ENCODE data around the gene KCNG2. TPM values are rescaled to one million over a fixed set of nuclear protein-coding genes. Genes with fewer than 3 reads are reported as not detected.

The KCNG2 gene
- total and polyA plus RNA-seq, 4 donors: 0.03 to 0.23 (median 0.08) TPM; not detected in 1

GRCh38 chr18:79896738-79897137 lies 99.0 kb downstream of the KCNG2 start:
- Histone ChIP-seq H3K36me3 (ENCODE audit: control insufficient read depth in 4 of 4, insufficient read depth in 3 of 4, low read depth in 1 of 4, low read length in 3 of 4) (no peaks in the 10 kb centered on the region), H3K9me3 (ENCODE audit: control insufficient read depth in 4 of 4, low read length in 3 of 4) (peaks cover 17 to 46% (median 34%) of the 10 kb centered on the region in 4 donors), H3K4me3 (ENCODE audit: low read depth in 1 of 3, low read length in 3 of 3) (no peak overlapping the region), H3K9ac (ENCODE audit: low read depth in 1 of 2, low read length in 2 of 2) (no peak overlapping the region), H3K27me3 (ENCODE audit: control insufficient read depth in 4 of 4, insufficient read depth in 4 of 4, low read length in 3 of 4) (no peaks in the 10 kb centered on the region), H3K27ac (ENCODE audit: low read depth in 1 of 2, low read length in 2 of 2) (no peak overlapping the region), H3K4me1 (ENCODE audit: control insufficient read depth in 4 of 4, insufficient read depth in 4 of 4, low read length in 3 of 4) (no peaks in the 10 kb centered on the region)
- DNase-seq (ENCODE audit: low spot score): no peak
- 97% methylated on average over 3 of the region's 3 CpGs for WGBS
- no peak for TF ChIP-seq HNF4G (IDR thresholded peaks at IDR 0.05)
- TF ChIP-seq FOXA1 (IDR thresholded peaks at IDR 0.05): no peak
- TF ChIP-seq YY1 (IDR thresholded peaks at IDR 0.05): no peak
- TF ChIP-seq HNF4A (conservative IDR thresholded peaks at IDR 0.05): no peak
- TF ChIP-seq SP1 (IDR thresholded peaks at IDR 0.05): no peak
- no peak for TF ChIP-seq EGR1 (IDR thresholded peaks at IDR 0.05; ENCODE audit: low read depth in 2 of 2)
- TF ChIP-seq, protein P1, sequence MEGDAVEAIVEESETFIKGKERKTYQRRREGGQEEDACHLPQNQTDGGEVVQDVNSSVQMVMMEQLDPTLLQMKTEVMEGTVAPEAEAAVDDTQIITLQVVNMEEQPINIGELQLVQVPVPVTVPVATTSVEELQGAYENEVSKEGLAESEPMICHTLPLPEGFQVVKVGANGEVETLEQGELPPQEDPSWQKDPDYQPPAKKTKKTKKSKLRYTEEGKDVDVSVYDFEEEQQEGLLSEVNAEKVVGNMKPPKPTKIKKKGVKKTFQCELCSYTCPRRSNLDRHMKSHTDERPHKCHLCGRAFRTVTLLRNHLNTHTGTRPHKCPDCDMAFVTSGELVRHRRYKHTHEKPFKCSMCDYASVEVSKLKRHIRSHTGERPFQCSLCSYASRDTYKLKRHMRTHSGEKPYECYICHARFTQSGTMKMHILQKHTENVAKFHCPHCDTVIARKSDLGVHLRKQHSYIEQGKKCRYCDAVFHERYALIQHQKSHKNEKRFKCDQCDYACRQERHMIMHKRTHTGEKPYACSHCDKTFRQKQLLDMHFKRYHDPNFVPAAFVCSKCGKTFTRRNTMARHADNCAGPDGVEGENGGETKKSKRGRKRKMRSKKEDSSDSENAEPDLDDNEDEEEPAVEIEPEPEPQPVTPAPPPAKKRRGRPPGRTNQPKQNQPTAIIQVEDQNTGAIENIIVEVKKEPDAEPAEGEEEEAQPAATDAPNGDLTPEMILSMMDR (IDR thresholded peaks at IDR 0.05; ENCODE audit: low read depth, low read length, missing input control): no peak
- no peak for TF ChIP-seq ATF3 (IDR thresholded peaks at IDR 0.05)
- TF ChIP-seq GABPA (IDR thresholded peaks at IDR 0.05 in 1 of 2, conservative IDR thresholded peaks at IDR 0.05 in 1 of 2): no peak
- TF ChIP-seq TAF1 (conservative IDR thresholded peaks at IDR 0.05): no peak
- TF ChIP-seq RXRA (IDR thresholded peaks at IDR 0.05): no peak
- TF ChIP-seq, protein P2, sequence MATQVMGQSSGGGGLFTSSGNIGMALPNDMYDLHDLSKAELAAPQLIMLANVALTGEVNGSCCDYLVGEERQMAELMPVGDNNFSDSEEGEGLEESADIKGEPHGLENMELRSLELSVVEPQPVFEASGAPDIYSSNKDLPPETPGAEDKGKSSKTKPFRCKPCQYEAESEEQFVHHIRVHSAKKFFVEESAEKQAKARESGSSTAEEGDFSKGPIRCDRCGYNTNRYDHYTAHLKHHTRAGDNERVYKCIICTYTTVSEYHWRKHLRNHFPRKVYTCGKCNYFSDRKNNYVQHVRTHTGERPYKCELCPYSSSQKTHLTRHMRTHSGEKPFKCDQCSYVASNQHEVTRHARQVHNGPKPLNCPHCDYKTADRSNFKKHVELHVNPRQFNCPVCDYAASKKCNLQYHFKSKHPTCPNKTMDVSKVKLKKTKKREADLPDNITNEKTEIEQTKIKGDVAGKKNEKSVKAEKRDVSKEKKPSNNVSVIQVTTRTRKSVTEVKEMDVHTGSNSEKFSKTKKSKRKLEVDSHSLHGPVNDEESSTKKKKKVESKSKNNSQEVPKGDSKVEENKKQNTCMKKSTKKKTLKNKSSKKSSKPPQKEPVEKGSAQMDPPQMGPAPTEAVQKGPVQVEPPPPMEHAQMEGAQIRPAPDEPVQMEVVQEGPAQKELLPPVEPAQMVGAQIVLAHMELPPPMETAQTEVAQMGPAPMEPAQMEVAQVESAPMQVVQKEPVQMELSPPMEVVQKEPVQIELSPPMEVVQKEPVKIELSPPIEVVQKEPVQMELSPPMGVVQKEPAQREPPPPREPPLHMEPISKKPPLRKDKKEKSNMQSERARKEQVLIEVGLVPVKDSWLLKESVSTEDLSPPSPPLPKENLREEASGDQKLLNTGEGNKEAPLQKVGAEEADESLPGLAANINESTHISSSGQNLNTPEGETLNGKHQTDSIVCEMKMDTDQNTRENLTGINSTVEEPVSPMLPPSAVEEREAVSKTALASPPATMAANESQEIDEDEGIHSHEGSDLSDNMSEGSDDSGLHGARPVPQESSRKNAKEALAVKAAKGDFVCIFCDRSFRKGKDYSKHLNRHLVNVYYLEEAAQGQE (IDR thresholded peaks at IDR 0.05): no peak
- no peak for TF ChIP-seq NR2F2 (IDR thresholded peaks at IDR 0.05)
- TF ChIP-seq FOXA2 (IDR thresholded peaks at IDR 0.05): no peak

DNA sequence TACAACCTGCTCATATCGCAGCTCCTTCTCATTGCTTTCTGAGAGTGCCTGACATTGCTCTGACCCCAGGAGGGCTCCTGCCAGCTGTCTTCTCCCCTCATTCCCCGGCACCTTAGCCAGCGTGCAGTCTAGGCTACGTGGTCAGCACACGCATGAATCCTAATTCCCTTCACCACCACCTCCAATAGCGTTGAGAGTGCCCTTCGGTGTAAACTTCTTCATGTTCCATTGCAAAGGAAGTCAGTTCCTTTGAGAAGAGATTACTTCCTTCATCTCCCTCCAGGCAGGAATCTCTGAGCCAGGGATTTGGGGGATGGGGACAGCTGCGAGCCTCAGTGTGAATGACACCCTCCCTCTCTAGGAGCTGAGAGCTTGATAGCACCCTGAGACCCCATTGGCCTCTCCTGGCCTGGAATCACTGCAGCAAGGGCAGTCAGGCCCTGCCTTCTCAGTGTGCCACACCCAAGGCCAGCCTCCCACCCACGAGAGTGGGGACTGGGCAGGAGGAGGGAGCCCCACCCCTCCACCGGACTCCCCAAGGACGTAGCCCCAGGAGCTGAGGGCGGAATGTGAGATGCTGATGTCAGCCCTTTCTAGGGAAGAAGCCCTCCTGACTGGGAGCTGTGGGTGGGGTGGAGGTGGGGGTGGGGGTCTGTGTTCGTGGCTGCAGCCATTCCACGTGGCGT lies 100.3 kb downstream of the KCNG2 start:
- Histone ChIP-seq H3K4me1 (ENCODE audit: control insufficient read depth in 4 of 4, insufficient read depth in 4 of 4, low read length in 3 of 4) (no peaks in the 10 kb centered on the region), H3K4me3 (ENCODE audit: low read depth in 1 of 3, low read length in 3 of 3) (peak overlapping the region in 1 of 3 donors; percentile 16), H3K27ac (ENCODE audit: low read depth in 1 of 2, low read length in 2 of 2) (no peak overlapping the region), H3K9ac (ENCODE audit: low read depth in 1 of 2, low read length in 2 of 2) (no peak overlapping the region), H3K27me3 (ENCODE audit: control insufficient read depth in 4 of 4, insufficient read depth in 4 of 4, low read length in 3 of 4) (no peaks in the 10 kb centered on the region), H3K36me3 (ENCODE audit: control insufficient read depth in 4 of 4, insufficient read depth in 3 of 4, low read depth in 1 of 4, low read length in 3 of 4) (peaks cover 3 to 7% (median 5%) of the 10 kb centered on the region in 4 donors), H3K9me3 (ENCODE audit: control insufficient read depth in 4 of 4, low read length in 3 of 4) (peaks cover 16 to 38% (median 28%) of the 10 kb centered on the region in 4 donors)
- DNase-seq (ENCODE audit: low spot score): peak; percentile 30
- 95% methylated on average over 15 of the region's 15 CpGs for WGBS
- no peak for TF ChIP-seq FOXA1 (IDR thresholded peaks at IDR 0.05)
- no peak for TF ChIP-seq MAX (IDR thresholded peaks at IDR 0.05)
- TF ChIP-seq FOXA2 (IDR thresholded peaks at IDR 0.05): no peak
- no peak for TF ChIP-seq YY1 (IDR thresholded peaks at IDR 0.05)
- no peak for TF ChIP-seq ATF3 (IDR thresholded peaks at IDR 0.05)
- no peak for TF ChIP-seq SP1 (IDR thresholded peaks at IDR 0.05)
- TF ChIP-seq JUND (IDR thresholded peaks at IDR 0.05): no peak
- no peak for TF ChIP-seq TAF1 (conservative IDR thresholded peaks at IDR 0.05)
- TF ChIP-seq, protein P3, sequence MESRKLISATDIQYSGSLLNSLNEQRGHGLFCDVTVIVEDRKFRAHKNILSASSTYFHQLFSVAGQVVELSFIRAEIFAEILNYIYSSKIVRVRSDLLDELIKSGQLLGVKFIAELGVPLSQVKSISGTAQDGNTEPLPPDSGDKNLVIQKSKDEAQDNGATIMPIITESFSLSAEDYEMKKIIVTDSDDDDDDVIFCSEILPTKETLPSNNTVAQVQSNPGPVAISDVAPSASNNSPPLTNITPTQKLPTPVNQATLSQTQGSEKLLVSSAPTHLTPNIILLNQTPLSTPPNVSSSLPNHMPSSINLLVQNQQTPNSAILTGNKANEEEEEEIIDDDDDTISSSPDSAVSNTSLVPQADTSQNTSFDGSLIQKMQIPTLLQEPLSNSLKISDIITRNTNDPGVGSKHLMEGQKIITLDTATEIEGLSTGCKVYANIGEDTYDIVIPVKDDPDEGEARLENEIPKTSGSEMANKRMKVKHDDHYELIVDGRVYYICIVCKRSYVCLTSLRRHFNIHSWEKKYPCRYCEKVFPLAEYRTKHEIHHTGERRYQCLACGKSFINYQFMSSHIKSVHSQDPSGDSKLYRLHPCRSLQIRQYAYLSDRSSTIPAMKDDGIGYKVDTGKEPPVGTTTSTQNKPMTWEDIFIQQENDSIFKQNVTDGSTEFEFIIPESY (IDR thresholded peaks at IDR 0.05): no peak
- no peak for TF ChIP-seq RXRA (IDR thresholded peaks at IDR 0.05)
- TF ChIP-seq NR2F2 (IDR thresholded peaks at IDR 0.05): no peak

All from liver (tissue), 9 donors.